Amygdala (tissue), 56 donors: ENCODE measurements around the gene DCC.

Experiments
- DNase-seq, 56 donors: peaks; one replicate each; lab custom pipeline; 2025; lab: John Stamatoyannopoulos, UW

Gene DCC

GRCh38 chr18:53139746-53140500 lies 799.9 kb downstream of the DCC start:
- DNase-seq, result no peak

GRCh38 chr18:53142005-53142404 lies 802.0 kb downstream of the DCC start:
- no peak for DNase-seq

GRCh38 chr18:53147472-53147871 lies 807.5 kb downstream of the DCC start:
- DNase-seq, result no peak

GRCh38 chr18:53148123-53148522 lies 808.1 kb downstream of the DCC start:
- no peak for DNase-seq

- DNase-seq, result no peak
These were observed 812.5 kb downstream of the DCC start for GRCh38 chr18:53152476-53152875.

GRCh38 chr18:53153281-53153680 lies 813.3 kb downstream of the DCC start:
- peak in 3 of 56 donors; percentile 0 to 2 (median 0) for DNase-seq

- DNase-seq, result no peak
These were observed 813.8 kb downstream of the DCC start for GRCh38 chr18:53153800-53154199.

GRCh38 chr18:53165770-53166169 lies 825.8 kb downstream of the DCC start:
- DNase-seq, result no peak

GRCh38 chr18:53169346-53169745 lies 829.3 kb downstream of the DCC start:
- no peak for DNase-seq

- no peak for DNase-seq
These were observed 851.6 kb downstream of the DCC start for GRCh38 chr18:53191634-53192033.

GRCh38 chr18:53193870-53194269 lies 853.9 kb downstream of the DCC start:
- no peak for DNase-seq

- DNase-seq, result no peak
These were observed 879.9 kb downstream of the DCC start for GRCh38 chr18:53219853-53220252.

GRCh38 chr18:53224128-53224778 lies 884.3 kb downstream of the DCC start:
- DNase-seq, result no peak

GRCh38 chr18:53225567-53226325 lies 885.7 kb downstream of the DCC start:
- no peak for DNase-seq

GRCh38 chr18:53234610-53235009 lies 894.6 kb downstream of the DCC start:
- no peak for DNase-seq

- no peak for DNase-seq
These were observed 901.2 kb downstream of the DCC start for GRCh38 chr18:53241161-53241560.

GRCh38 chr18:53253789-53254188 lies 913.8 kb downstream of the DCC start:
- no peak for DNase-seq

GRCh38 chr18:53254265-53254664 lies 914.3 kb downstream of the DCC start:
- DNase-seq, result no peak

- DNase-seq, result no peak
These were observed 921.2 kb downstream of the DCC start for GRCh38 chr18:53261241-53261640.

- DNase-seq, result no peak
These were observed 926.9 kb downstream of the DCC start for GRCh38 chr18:53266850-53267249.

- no peak for DNase-seq
These were observed 928.5 kb downstream of the DCC start for GRCh38 chr18:53268455-53268854.

- no peak for DNase-seq
These were observed 941.4 kb downstream of the DCC start for GRCh38 chr18:53281406-53281805.
